GM19193 (cell line): ENCODE data around the gene RAB28.

Experiments
- POLR2A ChIP-seq: IDR thresholded peaks from 4 replicates; pipeline ENCODE4 v1.6.1; 2011; ENCODE audit not compliant: insufficient read depth, insufficient read length; ENCODE audit errors: extremely low read depth

RAB28 gene

GRCh38 chr4:13478131-13478530 lies 6.0 kb downstream of the RAB28 start:
- no peak for TF ChIP-seq POLR2A

- TF ChIP-seq POLR2A: no peak
Measured at GRCh38 chr4:13476915-13477314, 7.2 kb downstream of the RAB28 start.

GRCh38 chr4:13476152-13476551 lies 8.0 kb downstream of the RAB28 start:
- TF ChIP-seq POLR2A: no peak

- TF ChIP-seq POLR2A: no peak
Measured at GRCh38 chr4:13471400-13471799, 12.7 kb downstream of the RAB28 start.

- TF ChIP-seq POLR2A: no peak
Measured at GRCh38 chr4:13470379-13470778, 13.8 kb downstream of the RAB28 start.

- no peak for TF ChIP-seq POLR2A
Measured at GRCh38 chr4:13464973-13465372, 19.2 kb downstream of the RAB28 start.

- no peak for TF ChIP-seq POLR2A
Measured at GRCh38 chr4:13464543-13464942, 19.6 kb downstream of the RAB28 start.

- no peak for TF ChIP-seq POLR2A
Measured at GRCh38 chr4:13461191-13461905, 22.8 kb downstream of the RAB28 start.

GRCh38 chr4:13455411-13455810 lies 28.7 kb downstream of the RAB28 start:
- no peak for TF ChIP-seq POLR2A

- no peak for TF ChIP-seq POLR2A
Measured at GRCh38 chr4:13454786-13455185, 29.4 kb downstream of the RAB28 start.

- TF ChIP-seq POLR2A: no peak
Measured at GRCh38 chr4:13452927-13453579, 31.1 kb downstream of the RAB28 start.

GRCh38 chr4:13449590-13449989 lies 34.5 kb downstream of the RAB28 start:
- no peak for TF ChIP-seq POLR2A

- no peak for TF ChIP-seq POLR2A
Measured at GRCh38 chr4:13445841-13446790, 38.0 kb downstream of the RAB28 start.

- TF ChIP-seq POLR2A: no peak
Measured at GRCh38 chr4:13441506-13441905, 42.6 kb downstream of the RAB28 start.

GRCh38 chr4:13436962-13437361 lies 47.2 kb downstream of the RAB28 start:
- TF ChIP-seq POLR2A: no peak

- TF ChIP-seq POLR2A: no peak
Measured at GRCh38 chr4:13432453-13432852, 51.7 kb downstream of the RAB28 start.

- no peak for TF ChIP-seq POLR2A
Measured at GRCh38 chr4:13430834-13431568, 53.1 kb downstream of the RAB28 start.
